ENCODE data around the gene OR2J1. TPM values are rescaled to one million over a fixed set of nuclear protein-coding genes. Genes with fewer than 3 reads are reported as not detected.
"Not testable (repeated sequence)": the region's sequence is repeated elsewhere in the genome, so short reads cannot be mapped to it uniquely, and the experiment has no call there.

OR2J1 gene
- total RNA-seq, 2 donors from 2014 or later = not detected

- Mint-ChIP-seq H3K27ac (no peak overlapping the region), H3K9me3 (peaks cover 0 to 6% of the 10 kb centered on the region in 2 donors), H3K36me3 (no peaks in the 10 kb centered on the region)
- DNase-seq (ENCODE audit: low spot score in 2 of 2) (no peak), ATAC-seq (no peak)
These were observed 43.0 kb downstream of the OR2J1 start for GRCh38 chr6:29142309-29142708.

GRCh38 chr6:29146179-29146578, 46.9 kb downstream of the OR2J1 start:
- H3K36me3 Mint-ChIP-seq = no peaks in the 10 kb centered on the region
- DNase-seq (ENCODE audit: low spot score in 2 of 2) = no peak
- ATAC-seq = no peak
- peaks cover 0 to 13% of the 10 kb centered on the region in 2 donors for H3K9me3 Mint-ChIP-seq
- H3K27ac Mint-ChIP-seq = no peak overlapping the region

DNA sequence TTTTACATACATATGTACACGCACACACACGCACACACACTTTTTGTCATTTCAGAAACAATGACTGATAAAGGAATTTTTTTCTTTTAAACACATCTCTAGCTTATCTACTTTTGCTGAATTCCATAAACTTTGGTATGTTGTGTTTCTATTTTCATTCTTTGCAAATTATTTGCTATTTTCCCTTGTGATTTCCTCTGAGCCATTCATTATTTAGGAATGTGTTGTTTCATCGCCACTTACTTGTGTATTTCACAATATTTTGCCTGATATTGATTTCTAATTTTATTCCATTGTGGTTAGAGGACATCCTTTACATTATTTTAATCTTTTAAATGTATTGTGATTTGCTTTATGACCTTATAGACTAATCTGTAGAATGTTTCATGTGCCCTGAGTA, 47.8 kb downstream of the OR2J1 start:
- no peak for DNase-seq (ENCODE audit: low spot score in 2 of 2)
- H3K36me3 Mint-ChIP-seq = no peaks in the 10 kb centered on the region
- peaks cover 0 to 13% of the 10 kb centered on the region in 2 donors for H3K9me3 Mint-ChIP-seq
- H3K27ac Mint-ChIP-seq = no peak overlapping the region
- no peak for ATAC-seq

DNA sequence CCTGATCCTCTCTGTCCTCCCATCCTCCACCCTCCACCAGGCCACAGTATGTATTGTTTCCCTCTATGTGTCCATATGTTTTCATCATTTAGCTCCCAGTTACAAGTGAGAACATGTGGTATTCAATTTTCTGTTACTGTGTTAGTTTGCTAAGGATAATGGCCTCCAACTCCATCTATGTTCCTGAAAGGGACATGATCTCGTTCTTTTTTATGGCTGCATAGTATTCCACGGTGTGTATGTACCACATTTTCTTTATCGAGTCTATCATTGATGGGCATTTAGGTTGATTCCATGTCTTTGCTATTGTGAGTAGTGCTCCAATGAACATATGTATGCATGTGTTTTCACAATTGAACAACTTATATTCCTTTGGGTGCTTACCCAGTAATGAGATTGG, 50.2 kb downstream of the OR2J1 start:
- DNase-seq (ENCODE audit: low spot score in 2 of 2); H3K27ac Mint-ChIP-seq; ATAC-seq; H3K36me3 Mint-ChIP-seq: not testable (repeated sequence)
- peaks cover 0 to 13% of the 10 kb centered on the region in 2 donors for H3K9me3 Mint-ChIP-seq

Other genes starting within 250 kb of the OR2J1 start
- 10 to 100 TPM; 34.3 to 45.4 TPM for gene TRIM27, start 175.5 kb upstream of the OR2J1 start, total RNA-seq
- gene ZNF311, start 94.2 kb upstream of the OR2J1 start, total RNA-seq = under 1 TPM; 0.16 to 0.53 TPM
- gene OR2W1, start 54.3 kb upstream of the OR2J1 start, total RNA-seq = not detected
- not detected for gene OR2B3, start 12.2 kb upstream of the OR2J1 start, total RNA-seq
- gene OR2J3, start 8.6 kb downstream of the OR2J1 start, total RNA-seq = not detected
- not detected for gene OR2J2, start 71.4 kb downstream of the OR2J1 start, total RNA-seq
- not detected for gene OR14J1, start 202.2 kb downstream of the OR2J1 start, total RNA-seq